ENCODE results near the gene SLX9.
"Not testable (repeated sequence)": the region's sequence is repeated elsewhere in the genome, so short reads cannot be mapped to it uniquely, and the experiment has no call there.

The SLX9 gene

DNA sequence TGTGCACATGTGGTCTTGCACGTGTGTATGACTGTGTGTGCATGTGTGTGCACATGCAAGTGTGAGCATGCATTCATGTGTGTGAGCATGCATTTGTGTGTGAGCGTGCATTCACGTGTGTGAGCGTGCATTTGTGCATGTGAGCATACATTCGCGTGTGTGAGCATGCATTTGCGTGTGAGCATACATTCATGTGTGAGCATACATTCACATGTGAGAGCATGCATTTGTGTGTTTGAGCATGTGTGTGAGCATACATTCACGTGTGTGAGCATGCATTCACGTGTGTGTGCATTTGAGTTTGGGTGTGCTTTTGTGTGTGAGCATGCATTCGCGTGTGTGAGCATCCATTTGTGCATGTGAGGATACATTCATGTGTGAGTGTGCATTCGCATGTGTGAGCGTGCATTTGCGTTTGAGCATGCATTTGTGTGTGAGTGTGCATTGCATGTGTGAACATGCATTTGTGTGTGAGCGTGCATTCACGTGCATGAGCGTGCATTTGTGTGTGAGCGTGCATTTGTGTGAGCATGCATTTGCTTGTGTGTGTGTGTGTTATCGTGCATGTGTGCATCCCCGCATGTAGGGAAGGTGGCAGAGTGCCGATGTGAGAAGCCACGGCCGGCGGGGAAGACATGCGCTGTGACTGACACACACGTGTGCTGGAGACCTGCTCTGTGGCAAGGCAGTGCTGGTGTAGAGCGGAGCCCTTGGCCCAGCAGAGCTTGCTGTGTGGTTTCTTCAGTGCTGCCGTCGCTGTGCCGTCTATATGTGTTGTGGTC lies 37.4 kb upstream of the SLX9 start:
- no peak for DNase-seq (ENCODE audit: low spot score)

DNA sequence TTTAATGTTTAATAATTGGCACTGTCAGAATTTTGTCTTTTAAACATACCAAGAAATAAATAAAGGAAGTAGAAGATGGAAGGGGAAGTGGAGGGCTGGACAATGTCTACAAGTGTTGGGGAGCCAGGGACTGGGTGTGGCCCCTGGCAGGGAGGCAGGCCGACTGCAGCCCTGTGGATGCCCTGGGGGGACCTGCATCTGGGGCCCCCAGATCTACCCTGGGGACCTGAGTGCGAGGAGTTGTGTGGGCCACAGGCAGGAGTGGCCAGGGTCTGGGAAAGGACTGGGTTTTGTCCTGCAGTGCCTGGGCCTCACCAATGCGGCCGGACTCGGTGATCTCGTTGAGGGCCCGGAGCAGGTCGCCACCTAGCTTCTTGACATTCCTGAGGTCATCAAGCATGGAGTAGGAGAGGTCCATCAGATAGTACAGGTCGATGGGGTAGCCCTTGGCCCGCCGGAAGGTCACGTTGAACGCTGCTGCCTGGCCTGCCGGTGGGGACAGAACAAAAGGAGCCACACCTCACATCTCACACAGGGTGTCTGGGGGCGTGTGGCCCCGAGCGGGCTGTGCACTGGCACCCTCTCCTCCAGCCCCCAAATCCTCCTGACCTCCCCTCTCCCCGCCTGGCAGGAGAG lies 36.7 kb upstream of the SLX9 start:
- no peak for DNase-seq (ENCODE audit: low spot score)

DNA sequence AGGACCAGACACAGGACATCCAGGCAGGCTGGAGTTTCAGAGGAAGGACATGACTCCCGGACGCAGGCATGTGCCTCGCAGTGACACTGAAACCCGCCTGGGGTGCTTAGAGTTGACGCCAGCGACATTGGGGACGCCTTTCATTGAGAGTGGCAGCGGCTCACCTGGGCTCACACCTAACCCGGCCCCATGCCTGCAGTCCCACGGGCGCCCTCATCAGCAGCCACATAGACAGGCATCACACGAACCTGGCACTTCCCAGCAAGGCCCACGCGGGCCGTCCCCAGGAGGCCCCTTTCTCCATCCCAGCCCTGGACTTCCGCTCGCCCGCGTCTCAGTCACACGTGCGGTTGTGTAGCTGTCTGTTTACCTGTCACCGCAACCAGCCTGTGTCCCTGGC lies 36.1 kb upstream of the SLX9 start:
- DNase-seq (ENCODE audit: low spot score), result no peak

DNA sequence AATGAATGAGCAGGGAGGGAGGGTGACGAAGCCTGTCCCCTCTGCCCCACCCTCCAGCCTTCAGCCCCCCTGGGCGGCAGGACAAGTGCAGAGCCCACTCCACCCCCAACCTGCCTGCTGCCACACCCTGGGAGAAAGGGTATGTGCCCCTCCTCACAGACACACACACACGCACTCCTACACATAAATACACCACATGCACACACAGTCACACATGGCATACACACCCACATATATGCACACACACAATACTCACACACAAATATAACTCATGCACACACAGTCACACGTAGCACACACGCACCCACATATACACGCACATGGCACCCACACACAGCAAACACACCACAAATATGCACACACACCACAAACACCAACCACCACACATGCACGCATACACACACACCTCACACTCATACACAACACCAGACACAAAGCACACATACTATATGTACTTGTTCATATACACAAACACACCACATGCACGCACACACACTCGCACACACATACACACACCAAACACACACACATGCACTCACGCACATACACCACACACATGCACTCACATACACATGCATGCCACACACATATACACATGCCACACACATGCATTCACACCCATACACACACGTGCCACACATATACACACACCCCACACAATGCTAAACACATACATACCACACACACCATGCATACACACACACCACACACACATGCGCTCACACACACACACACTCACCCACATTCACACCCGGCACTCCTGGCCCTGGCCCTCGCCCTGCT lies 35.5 kb upstream of the SLX9 start:
- DNase-seq (ENCODE audit: low spot score), result no peak

DNA sequence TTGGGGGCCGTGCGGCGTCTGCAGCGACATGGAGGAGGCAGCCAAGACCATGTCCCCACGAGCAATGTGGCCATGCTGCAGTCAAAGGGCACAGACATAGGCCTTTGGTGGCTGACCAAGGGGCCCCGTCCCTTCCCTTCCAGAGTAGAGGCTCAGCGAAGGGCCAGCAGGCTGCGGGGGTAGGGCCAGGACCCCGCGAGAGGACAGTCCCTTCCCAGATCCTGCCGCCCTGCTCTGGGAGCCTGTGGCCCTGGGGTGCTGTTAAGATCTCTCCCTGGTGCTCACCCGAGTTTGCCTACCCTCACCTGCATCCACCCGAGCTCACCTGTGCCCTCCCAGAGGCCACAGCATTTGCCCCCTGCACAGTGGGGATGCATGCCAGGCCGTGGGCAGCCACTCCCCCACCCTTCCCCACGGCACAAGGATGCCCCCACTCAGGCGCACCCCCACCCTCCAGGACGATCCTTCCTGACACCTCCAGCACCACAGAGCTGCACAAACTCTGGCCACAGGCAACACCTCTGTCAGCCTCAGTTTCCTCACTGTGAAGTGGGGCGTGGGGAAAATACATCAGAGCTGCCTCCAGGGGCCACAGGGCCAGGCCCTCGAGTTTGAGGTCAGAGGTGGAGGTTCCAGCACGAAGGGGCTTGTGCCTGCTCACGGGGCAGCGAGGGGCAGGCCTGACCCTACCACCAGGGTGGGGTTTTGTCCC lies 34.7 kb upstream of the SLX9 start:
- DNase-seq (ENCODE audit: low spot score), result no peak

DNA sequence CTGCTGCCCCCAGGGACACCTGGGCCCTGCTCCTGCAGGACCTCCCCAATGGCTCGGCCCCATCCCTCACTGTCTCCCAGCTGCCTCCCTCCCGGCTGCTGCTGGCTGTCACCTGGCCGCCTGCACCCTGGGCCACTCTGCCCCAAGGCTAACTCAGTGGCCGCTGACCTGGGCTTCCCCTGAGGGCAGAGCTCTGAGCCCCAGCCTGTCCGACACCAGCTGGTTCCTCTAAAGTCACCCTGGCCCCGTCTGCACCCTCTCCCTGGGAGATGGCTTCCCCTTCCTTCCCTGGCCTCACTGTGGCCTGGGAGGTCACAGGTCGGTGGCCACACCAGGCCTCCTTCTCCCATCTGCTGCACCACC lies 34.1 kb upstream of the SLX9 start:
- no peak for DNase-seq (ENCODE audit: low spot score)

DNA sequence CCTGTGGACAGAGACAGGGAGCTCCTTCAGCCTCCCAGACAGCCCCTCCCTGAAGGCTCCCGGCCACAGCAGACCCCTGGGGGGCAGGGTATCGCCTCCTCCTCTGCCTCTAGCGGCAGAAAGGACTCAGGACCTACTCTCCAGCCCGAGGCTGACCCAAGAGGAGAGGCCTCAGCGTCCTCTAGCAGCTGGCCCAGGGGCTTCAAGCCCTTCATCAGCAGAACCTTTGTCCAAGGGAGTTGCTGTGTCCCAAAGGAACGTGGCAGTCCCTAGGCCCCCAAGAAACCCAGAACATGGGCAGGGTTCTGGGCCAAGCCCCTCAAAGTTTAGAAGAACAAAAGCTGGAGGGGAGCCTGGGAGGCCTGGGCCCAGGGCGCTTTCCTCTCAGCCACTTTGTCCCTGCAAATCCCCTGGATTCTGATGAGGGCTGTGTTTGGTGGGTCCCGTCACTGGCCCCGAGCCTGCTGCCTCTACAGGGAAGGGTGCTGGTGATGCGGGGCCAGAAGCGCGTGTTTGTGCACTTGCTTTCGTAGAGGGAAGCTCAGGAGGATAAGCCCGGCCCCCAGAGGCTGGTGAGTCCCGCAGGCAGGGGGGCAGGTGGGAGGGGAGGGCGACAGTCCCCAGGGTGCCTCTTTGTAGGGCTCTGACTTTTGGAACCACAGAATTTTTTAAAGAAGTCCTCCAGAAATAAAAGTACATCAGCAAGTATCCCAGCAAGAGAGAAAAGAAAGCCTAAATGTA lies 32.4 kb upstream of the SLX9 start:
- DNase-seq (ENCODE audit: low spot score), result no peak

DNA sequence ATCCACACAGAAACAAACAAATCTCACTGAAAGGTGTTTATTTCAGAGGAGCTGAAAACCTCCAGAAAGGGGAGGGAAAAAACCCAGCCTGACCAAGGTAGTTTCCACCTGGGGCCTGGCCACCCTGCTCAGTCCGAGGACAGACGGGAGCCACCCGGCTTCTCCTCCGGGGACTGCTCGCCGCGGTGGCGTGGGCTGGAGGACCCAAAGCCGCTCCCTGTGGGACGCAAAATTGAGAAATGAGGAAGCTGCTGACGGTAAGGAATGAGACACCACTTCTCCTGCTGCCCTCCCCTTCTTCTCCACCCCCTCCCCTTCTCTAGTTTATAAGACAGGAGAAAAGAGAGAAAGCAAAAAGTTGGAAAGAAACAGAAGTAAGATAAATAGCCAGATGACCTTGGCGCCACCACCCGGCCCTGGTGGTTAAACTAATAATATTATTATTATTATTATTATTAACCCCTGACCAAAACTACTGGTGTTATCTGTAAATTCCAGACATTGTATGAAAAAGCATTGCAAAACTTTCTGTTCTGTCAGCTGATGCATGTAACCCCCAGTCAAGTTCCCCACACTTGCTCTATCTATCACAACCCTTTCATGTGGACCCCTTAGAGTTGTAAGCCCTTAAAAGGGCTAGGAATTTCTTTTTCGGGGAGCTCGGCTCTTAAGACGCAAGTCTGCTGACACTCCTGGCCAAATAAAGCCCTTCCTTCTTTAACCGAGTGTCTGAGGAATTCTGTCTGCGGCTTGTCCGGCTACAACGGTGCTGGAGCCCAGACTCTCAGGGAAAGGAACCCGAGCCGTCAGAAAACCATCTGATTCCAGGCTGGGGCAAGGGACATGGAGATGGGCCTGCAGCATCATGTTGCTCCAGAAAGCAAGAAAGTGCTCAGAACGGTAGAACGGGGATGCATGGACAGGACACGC lies 31.6 kb upstream of the SLX9 start:
- DNase-seq (ENCODE audit: low spot score), result no peak

DNA sequence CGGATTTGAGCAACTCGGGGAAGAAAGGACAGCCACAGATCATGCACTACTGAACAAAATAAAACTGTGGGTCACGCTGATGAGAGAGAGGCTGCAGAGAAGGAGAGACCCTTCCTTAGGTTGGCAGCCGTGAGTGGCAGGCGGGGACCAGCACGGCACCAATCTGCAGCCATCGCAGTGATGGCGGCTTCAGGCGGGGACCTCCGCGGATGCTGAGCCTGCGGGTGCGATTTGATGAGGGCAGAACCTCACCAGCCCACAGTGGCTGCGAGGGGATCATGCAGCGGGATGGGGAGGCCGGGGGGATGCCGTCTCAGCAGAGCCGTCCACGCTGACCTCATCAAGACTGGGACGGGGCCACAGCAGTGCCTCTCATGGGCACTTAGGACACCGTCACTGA lies 30.9 kb upstream of the SLX9 start:
- no peak for DNase-seq (ENCODE audit: low spot score)

DNA sequence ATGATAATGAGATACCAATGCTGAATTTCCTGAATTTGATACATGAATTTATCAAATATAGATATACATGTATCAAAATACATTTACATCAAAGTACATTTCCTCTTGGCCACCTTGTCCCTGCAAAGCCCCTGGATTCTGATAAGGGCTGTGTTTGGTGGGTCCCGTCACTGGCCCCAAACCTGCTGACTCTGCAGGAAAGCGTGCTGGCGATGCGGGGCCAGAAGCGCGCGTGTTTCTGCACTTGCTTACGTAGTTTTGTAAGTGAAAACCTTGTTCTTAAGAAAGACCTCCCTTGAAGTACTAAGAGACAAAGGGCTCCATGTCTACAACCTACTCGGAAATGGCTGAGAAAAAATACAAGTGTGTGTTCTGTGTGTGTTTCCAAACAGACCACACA lies 30.1 kb upstream of the SLX9 start:
- DNase-seq (ENCODE audit: low spot score), result no peak

DNA sequence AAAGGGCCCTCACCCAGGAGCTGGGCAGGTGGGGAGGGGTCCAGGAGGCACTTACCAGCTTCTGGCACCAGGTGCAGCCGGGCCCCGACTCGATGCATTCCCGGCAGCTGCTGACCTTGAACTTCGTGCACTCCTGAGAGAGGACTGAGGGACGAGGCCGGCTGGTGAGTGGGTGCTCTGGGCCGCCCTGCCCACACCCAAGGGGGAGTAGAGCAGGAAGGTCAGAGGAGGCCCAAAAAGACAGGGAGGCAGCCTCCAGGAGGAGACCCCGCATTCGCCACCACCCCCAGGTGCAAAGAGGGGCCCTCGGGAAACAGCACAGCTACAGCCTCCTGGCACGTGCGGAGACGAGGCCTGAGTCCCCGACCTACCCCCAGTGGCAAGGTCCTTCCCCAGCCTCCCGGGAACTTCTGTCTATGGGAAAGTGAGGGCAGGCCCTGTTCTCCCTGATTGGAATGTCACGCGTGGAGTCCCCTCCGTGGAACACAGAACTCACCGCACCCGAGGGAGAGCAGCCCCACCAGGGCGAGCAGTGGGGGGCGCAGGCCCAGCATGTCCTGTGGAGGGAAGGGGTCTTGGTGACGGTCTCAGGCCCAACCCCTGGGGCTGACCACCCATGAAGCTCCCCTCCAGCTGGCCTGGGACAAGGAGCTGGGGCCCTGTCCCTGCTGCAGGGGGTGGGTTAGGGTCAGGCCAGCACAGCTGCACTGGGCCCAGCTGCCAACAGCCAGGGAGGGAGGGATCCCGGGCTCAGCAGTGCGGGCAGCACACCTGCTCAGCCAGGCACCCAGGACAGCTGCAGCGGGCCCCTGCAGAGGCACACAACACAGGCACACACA lies 29.4 kb upstream of the SLX9 start:
- DNase-seq (ENCODE audit: low spot score), result peak; percentile 52

DNA sequence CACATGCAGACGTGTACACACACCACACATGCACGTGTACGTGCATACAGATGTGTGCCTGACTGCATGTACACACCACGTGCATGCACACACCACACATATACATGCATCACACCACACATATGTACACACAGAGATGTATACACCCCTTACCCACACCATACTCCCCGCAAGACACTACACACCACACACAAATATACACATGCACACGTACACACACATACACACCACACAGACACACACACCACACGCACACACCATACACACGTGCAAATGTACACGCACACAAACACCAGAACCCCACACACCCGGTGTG lies 28.8 kb upstream of the SLX9 start:
- DNase-seq (ENCODE audit: low spot score), result no peak

DNA sequence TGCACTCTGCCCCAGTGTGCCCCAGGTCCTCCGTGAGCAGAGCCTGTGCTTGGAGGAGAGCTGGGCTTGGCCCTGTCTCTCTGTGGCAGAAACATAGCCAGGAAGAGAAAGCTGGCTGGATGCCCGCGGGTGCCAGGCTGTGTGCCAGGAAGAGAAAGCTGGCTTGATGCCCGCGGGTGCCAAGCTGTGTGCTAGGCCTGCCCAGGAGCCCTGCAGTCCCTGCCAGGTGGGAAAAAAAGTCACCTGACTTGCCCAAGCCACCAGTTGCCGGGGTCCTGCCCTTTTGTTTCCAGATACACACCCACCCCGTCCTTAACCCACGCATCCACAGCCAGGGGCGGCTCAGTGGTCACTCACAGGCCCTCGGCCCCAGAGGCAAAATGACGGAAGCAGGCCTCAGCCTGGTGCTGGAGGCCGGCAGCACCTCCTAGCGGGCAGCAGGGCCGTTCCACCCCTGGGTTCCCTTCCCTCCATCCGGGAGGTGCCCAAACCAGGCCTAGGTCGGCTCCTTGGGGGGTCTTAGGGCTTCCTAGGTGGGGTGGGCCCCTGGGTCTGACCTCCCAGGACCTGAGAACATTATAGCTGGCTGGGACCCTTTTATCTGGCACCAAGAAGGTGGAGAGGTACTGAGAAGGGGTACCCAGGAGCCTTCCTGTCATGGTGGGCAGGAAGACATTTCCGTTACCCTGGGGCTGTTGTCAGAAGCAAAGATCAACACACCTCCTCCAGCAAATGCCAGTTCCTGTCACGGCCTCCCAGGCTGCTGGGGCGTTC lies 28.3 kb upstream of the SLX9 start:
- no peak for DNase-seq (ENCODE audit: low spot score)

DNA sequence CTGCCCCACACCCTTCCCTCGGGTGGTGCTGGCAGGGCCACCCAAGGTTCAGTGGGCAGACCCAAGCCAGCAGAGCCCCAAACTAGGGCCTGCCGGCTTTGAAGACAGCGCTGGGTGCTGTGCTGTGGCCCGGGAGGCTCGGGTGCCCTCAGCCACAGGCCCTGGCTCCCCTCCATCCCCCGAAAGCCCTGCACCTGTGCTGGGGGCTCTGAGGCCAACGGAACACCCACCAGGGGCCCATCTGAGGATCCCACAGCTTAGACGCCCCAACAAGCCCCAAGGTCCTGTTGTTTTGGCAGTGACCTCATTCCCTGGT lies 27.7 kb upstream of the SLX9 start:
- no peak for DNase-seq (ENCODE audit: low spot score)

DNA sequence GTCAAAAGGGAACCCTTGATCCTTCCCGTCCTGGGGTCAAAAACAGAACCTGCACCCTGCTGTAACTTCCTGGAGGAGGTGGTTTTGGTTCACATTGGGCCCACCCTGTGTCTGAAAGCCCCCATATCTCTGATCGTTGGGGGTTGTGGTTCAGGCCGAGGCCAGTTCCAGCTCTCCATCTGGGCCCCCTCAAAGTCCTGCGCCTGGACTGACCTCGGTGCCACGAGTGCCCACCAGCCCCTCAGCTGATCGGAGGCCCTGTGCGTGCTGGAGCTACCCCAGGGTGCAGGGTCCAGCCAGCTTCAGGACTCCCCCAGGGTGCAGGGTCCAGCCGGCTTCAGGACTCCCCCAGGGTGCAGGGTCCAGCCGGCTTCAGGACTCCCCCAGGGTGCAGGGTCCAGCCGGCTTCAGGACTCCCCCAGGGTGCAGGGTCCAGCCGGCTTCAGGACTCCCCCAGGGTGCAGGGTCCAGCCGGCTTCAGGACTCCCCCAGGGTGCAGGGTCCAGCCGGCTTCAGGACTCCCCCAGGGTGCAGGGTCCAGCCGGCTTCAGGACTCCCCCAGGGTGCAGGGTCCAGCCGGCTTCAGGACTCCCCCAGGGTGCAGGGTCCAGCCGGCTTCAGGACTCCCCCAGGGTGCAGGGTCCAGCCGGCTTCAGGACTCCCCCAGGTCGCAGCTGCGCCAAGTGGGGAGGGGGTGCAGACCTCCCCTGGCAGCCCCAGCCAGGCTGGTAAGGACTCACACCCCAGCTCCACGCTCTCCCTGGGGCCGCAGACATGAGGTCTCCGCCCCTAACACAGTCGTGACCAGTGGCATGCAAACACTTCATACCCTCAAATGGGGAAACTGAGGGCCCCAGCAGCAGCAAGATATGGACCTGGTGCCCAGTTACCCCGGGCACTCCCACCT lies 27.1 kb upstream of the SLX9 start:
- not testable (repeated sequence) for DNase-seq (ENCODE audit: low spot score)

DNA sequence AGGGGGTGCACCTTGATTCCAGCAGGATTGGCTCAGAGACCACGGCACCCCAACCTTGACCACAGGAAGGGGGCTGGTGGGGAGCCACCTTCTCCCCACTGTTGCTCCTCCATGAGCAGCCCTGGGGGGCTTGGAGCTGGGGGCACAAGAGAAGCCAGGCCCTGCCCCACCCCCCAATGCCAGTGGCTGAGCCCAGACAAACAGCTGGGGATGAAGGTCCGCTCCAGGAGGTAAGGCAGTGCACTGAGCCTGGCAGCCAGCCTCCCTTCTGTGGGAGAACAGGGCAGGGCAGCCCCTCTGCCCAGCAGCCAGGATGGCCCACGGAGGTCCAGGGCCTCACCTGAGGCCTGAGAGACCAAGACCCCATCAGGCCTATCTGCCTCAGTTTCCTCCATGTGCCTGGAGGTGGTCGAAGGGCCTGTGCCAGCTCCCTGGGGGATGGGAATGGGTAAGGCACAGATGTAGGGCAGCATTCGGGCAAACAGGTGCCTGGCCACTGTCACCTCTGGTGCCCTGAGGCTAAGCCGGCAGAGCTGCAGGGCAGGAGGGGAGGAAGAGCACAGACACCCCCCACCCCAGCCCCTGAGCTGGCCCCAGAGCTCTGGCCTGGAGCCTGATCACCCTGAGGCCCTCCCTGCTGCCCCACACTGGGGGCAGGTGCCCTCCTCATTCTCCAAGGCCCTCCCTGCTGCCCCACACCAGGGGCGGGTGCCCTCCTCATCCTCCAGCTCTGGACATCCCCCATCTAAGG lies 26.2 kb upstream of the SLX9 start:
- DNase-seq (ENCODE audit: low spot score), result no peak

DNA sequence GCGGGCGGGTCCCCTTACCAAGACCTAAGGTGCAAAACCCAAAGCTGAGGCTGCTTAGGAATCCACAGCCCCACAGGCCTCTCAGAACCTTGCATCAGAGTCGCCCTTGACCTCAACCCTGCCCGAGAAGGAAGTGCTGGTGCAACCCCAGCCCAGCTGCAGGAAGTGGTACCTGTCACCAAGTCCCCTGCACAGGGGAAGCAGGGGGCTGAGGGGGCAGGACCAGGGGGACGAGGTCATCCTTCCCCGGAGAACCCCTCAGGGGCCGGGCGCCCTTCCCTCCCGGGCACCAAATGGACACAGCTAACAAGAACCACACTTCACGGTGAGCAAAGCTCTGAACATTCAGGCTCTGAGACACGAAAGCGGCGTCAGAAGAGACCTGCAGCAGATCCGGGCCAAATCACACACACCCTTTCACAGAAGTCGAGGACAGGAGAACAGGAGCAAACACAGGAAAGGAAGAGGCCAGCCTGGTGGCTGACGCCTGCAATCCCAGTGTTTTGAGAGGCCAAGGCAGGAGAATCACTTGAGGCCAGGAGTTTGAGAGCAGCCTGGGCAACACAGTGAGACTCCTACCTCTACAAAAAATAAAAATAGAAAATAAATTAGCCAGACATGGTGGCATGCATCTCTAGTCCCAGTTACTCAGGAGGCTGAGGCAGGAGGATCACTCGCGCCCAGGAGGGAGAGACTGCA lies 25.5 kb upstream of the SLX9 start:
- DNase-seq (ENCODE audit: low spot score), result peak; percentile 36

Data from NAMALWA (cell line).